AG04449 (cell line): ENCODE data around the gene ZC2HC1B.
"Not testable (repeated sequence)": the region's sequence is repeated elsewhere in the genome, so short reads cannot be mapped to it uniquely, and the experiment has no call there.

ENCODE experiments used
- CTCF ChIA-PET: fragments of 350-600 bp; formaldehyde crosslinking; extraction: SDS; loops from one replicate; lab custom pipeline; 2021; ENCODE audit warnings: antibody characterized with exemption; lab: Yijun Ruan, JAX
- POLR2A ChIA-PET: fragments of 400-600, 350-600 bp; formaldehyde crosslinking; extraction: SDS; loops from one replicate; lab custom pipeline; 2020; ENCODE audit warnings: antibody characterized with exemption, inconsistent platforms; lab: Yijun Ruan, JAX
- DNase-seq: peaks from one replicate; pipeline ENCODE4 v3.0.0-alpha.2; 2010; ENCODE audit warnings: low read depth, low spot score
- H3K4me3 ChIP-seq: 2 replicates; pipeline ENCODE4 v1.5.1; 2011; ENCODE audit warnings: low read depth, mild to moderate bottlenecking, control low read depth, low read length
- CTCF ChIP-seq: IDR thresholded peaks from one replicate; pipeline ENCODE4 v1.5.1; 2011; ENCODE audit warnings: mild to moderate bottlenecking, moderate library complexity, low read length, control low read depth, inconsistent platforms; ENCODE audit not compliant: insufficient read depth; ENCODE audit errors: missing control alignments

ZC2HC1B gene

GRCh38 chr6:143912671-143913070 is 48.4 kb downstream of the ZC2HC1B start:
- H3K4me3 ChIP-seq = no peak overlapping the region
- no peak for TF ChIP-seq CTCF
- no peak for DNase-seq
- POLR2A ChIA-PET = no interaction called here
- CTCF ChIA-PET = no interaction called here

DNA sequence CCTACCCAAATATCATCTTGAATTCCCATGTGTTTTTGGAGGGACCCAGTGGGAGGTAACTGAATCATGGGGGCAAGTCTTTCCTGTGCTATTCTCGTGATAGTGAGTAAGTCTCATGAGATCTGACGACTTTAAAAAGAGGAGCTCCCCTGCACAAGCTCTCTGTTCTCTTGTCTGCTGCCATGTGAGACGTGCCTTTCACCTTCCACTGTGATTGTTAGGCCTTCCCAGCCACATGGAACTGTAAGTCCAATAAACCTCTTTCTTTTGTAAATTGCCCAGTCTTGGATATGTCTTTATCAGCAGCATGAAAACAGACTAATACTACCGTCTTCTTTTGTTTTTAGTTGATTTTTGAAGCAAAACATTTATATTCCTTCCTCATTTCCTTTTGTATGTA is 52.8 kb downstream of the ZC2HC1B start:
- H3K4me3 ChIP-seq, DNase-seq, CTCF ChIA-PET: not testable (repeated sequence)
- POLR2A ChIA-PET = interaction anchor here (0.6 kb wide), 1 partner anchor 90 kb away, joined by 3 read pairs; no protein-coding TSS in a partner anchor

GRCh38 chr6:143928853-143929252 is 64.6 kb downstream of the ZC2HC1B start:
- POLR2A ChIA-PET = no interaction called here
- TF ChIP-seq CTCF = no peak
- CTCF ChIA-PET = no interaction called here
- no peak for DNase-seq
- no peak overlapping the region for H3K4me3 ChIP-seq

DNA sequence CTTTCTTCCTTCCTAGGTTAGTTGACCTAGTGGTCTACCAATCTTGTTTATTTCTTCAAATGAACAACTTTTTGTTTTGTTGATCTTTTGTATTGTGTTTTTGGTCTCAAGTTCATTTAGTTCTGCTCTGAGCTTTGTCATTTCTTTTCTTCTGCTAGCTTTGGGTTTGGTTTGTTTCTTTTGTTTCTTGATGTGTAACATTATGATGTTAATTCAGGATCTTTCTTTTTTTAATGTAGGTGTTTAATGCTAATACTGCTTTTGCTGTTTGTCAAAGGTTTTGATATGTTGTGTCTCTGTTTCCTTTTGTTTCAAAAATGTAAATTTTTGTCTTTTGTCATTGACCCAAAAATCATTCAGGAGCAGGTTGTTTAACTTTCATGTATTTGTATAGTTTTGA is 65.7 kb downstream of the ZC2HC1B start:
- no peak overlapping the region for H3K4me3 ChIP-seq
- TF ChIP-seq CTCF = no peak
- no peak for DNase-seq
- ChIA-PET POLR2A (no interaction called here), CTCF (no interaction called here)

GRCh38 chr6:143934331-143934730 is 70.1 kb downstream of the ZC2HC1B start:
- H3K4me3 ChIP-seq = no peak overlapping the region
- ChIA-PET POLR2A (interaction anchor here (0.6 kb wide), 1 partner anchor 59 kb away, joined by 3 read pairs; no protein-coding TSS in a partner anchor), CTCF (no interaction called here)
- no peak for DNase-seq
- TF ChIP-seq CTCF = no peak

- no peak overlapping the region for H3K4me3 ChIP-seq
- ChIA-PET CTCF (no interaction called here), POLR2A (no interaction called here)
- DNase-seq = no peak
- no peak for TF ChIP-seq CTCF
These were observed 70.6 kb downstream of the ZC2HC1B start for GRCh38 chr6:143934867-143935266.

DNA sequence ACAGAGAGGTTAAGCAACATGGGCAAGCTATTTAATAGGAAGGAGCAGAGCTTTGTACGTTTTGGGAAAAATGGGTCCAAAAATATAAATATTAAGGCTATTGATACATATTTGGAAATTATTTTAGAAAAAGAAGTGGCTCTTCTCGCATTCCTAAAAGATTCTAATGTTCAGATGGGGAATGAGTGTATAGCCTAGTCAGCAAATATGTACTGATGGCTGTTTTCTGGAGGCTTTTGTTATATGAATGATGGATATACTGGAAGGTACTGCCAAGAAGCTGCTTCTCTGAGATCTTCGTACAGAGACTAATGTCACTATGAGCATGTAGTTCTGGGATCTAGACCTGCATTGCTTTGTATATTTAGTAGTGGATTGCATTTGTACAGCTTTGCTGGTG is 72.1 kb downstream of the ZC2HC1B start:
- ChIA-PET POLR2A (no interaction called here), CTCF (interaction anchor here (1.5 to 2.1 kb wide), 3 partner anchors 10 to 361 kb away, joined by 4 to 7 read pairs (median 5); no protein-coding TSS in a partner anchor)
- no peak for DNase-seq
- no peak overlapping the region for H3K4me3 ChIP-seq
- no peak for TF ChIP-seq CTCF
